Body of pancreas (tissue), 4 donors: Measurements from ENCODE around the gene EPHA8. TPM values are rescaled to one million over a fixed set of nuclear protein-coding genes. Genes with fewer than 3 reads are reported as not detected.

Source experiments
- ATAC-seq: fragments of 150-250 bp; one replicate; pipeline ENCODE4 v1.9.1; 2016
- DNase-seq, 4 donors: peaks; one replicate each; pipeline ENCODE4 v3.0.0-alpha.2; 2019
- H3K27ac ChIP-seq, 4 donors: fragments of 200-600 bp; sonication (generic); 1 replicate in 3 of 4; 2 replicates in 1 of 4; pipeline versions ENCODE4 v1.5.1 to v1.6.1; 2016 to 2019; ENCODE audit warnings: mild to moderate bottlenecking in 1 of 4, mixed read lengths in 1 of 4, moderate library complexity in 1 of 4
- H3K27me3 ChIP-seq, 2 donors: fragments of 200-600 bp; sonication (generic); one replicate each; pipeline ENCODE4 v1.6.0; 2016; ENCODE audit warnings: mild to moderate bottlenecking in 1 of 2
- H3K36me3 ChIP-seq, 2 donors: fragments of 200-600 bp; sonication (generic); replicated peaks in 1 of 2; 2 replicates each; pipeline ENCODE4 v1.5.1; 2016; ENCODE audit warnings: low read depth in 2 of 2; ENCODE audit not compliant: insufficient read depth in 1 of 2
- H3K4me1 ChIP-seq: fragments of 200-600 bp; sonication (generic); one replicate; pipeline ENCODE4 v1.6.0; 2016
- H3K4me3 ChIP-seq, 2 donors: fragments of 200-600 bp; sonication (generic); 1 replicate in 1 of 2; 2 replicates in 1 of 2; pipeline ENCODE4 v1.5.1; 2016 to 2019
- H3K9me3 ChIP-seq, 3 donors: fragments of 200-600 bp; sonication (generic); 1 replicate in 2 of 3; 2 replicates in 1 of 3; pipeline ENCODE4 v1.5.1; 2016
- CTCF ChIP-seq, 7 experiments: fragments of 450-650 bp in 4 of 7; fragments of 200-600 bp in 3 of 7; sonication (generic) in 3 of 7; IDR thresholded peaks; one replicate each; pipeline ENCODE4 v1.5.1; 2016 to 2019; ENCODE audit warnings: antibody characterized with exemption in 7 of 7
- POLR2A ChIP-seq, 3 donors: fragments of 450-650 bp; IDR thresholded peaks; one replicate each; pipeline ENCODE4 v1.6.1; 2016; ENCODE audit warnings: antibody characterized with exemption in 3 of 3, mild to moderate bottlenecking in 2 of 3
- WGBS, 2 donors: methylation state at CpG; one replicate each; pipeline ENCODE4 v1.1.5; 2017; 5-methylcytosine and 5-hydroxymethylcytosine counted together
- intact Hi-C: fragments of 100-400 bp; cut with DNase I; formaldehyde crosslinking; loops from one replicate; pipeline ENCODE4 v1.15.1; 2023
- total RNA-seq, 2 donors: library from RNA; depleted of rRNA; stranded (reverse); fragments of >200 nt; gene quantifications; one replicate each; pipeline ENCODE4 v1.1.0, GENCODE V29; 2016

The EPHA8 gene
- total RNA-seq, 2 donors from 2014 or later, result 0.52 to 0.66 TPM

GRCh38 chr1:22601610-22602009 lies 38.3 kb downstream of the EPHA8 start:
- TF ChIP-seq CTCF (IDR thresholded peaks at IDR 0.05) (no peak), POLR2A (IDR thresholded peaks at IDR 0.05) (no peak)
- Histone ChIP-seq H3K4me1 (no peaks in the 10 kb centered on the region), H3K9me3 (no peaks in the 10 kb centered on the region), H3K27ac (no peak overlapping the region), H3K36me3 (no peaks in the 10 kb centered on the region), H3K4me3 (no peak overlapping the region), H3K27me3 (peaks cover 0 to 5% of the 10 kb centered on the region in 2 donors)
- intact Hi-C loops, result no loop called here
- no peak for DNase-seq
- 93% methylated on average over 11 of the region's 12 CpGs; no CpG with 5 or more reads in 1 of the 2 donors for WGBS, 2 donors
- no peak for ATAC-seq

- intact Hi-C loops, result no loop called here
- no peak for ATAC-seq
- TF ChIP-seq POLR2A (IDR thresholded peaks at IDR 0.05) (no peak), CTCF (IDR thresholded peaks at IDR 0.05) (no peak)
- Histone ChIP-seq H3K4me1 (no peaks in the 10 kb centered on the region), H3K27me3 (peaks cover 0 to 5% of the 10 kb centered on the region in 2 donors), H3K36me3 (no peaks in the 10 kb centered on the region), H3K9me3 (no peaks in the 10 kb centered on the region), H3K27ac (no peak overlapping the region), H3K4me3 (no peak overlapping the region)
- DNase-seq, result no peak
- 80 to 82% methylated on average over 15 to 17 of the region's 18 CpGs for WGBS, 2 donors
Observed at GRCh38 chr1:22602060-22602740, 38.9 kb downstream of the EPHA8 start.

GRCh38 chr1:22606161-22606560 lies 42.9 kb downstream of the EPHA8 start:
- WGBS, 2 donors, result 47 to 52% methylated on average over 4 of the region's 4 CpGs
- peaks cover 0 to 3% of the 10 kb centered on the region in 2 donors for H3K27me3 ChIP-seq
- H3K4me1 ChIP-seq, result no peaks in the 10 kb centered on the region
- TF ChIP-seq CTCF (IDR thresholded peaks at IDR 0.05), result no peak
- no peak for TF ChIP-seq POLR2A (IDR thresholded peaks at IDR 0.05)
- no peak overlapping the region for H3K27ac ChIP-seq
- no peaks in the 10 kb centered on the region for H3K9me3 ChIP-seq
- DNase-seq (no peak), ATAC-seq (no peak)
- H3K4me3 ChIP-seq, result no peak overlapping the region
- intact Hi-C loops, result no loop called here
- H3K36me3 ChIP-seq, result no peaks in the 10 kb centered on the region

GRCh38 chr1:22607154-22607553 lies 43.9 kb downstream of the EPHA8 start:
- peaks cover 0 to 5% of the 10 kb centered on the region in 2 donors for H3K27me3 ChIP-seq

More at GRCh38 chr1:22607154-22607553, 43.9 kb downstream of the EPHA8 start:
- DNase-seq, result no peak
- no peaks in the 10 kb centered on the region for H3K36me3 ChIP-seq
- WGBS, 2 donors, result 10 to 12% methylated on average over 9 to 10 of the region's 10 CpGs
- no peak for TF ChIP-seq CTCF (IDR thresholded peaks at IDR 0.05)
- no peak for TF ChIP-seq POLR2A (IDR thresholded peaks at IDR 0.05)
- H3K9me3 ChIP-seq, result no peaks in the 10 kb centered on the region
- no peak overlapping the region for H3K4me3 ChIP-seq
- H3K4me1 ChIP-seq, result no peaks in the 10 kb centered on the region
- ATAC-seq, result no peak
- H3K27ac ChIP-seq, result no peak overlapping the region
- intact Hi-C loops, result no loop called here
